Gastroesophageal sphincter (tissue), 4 donors: Measurements from ENCODE around the gene DAPK2. TPM values are rescaled to one million over a fixed set of nuclear protein-coding genes. Genes with fewer than 3 reads are reported as not detected.

Source experiments
- ATAC-seq: fragments of 150-250 bp; one replicate; pipeline ENCODE4 v1.9.1; 2016; ENCODE audit warnings: mild to moderate bottlenecking, moderate library complexity
- H3K27ac ChIP-seq, 4 donors: fragments of 200-600 bp; sonication (generic) in 3 of 4; 1 replicate in 3 of 4; 2 replicates in 1 of 4; pipeline ENCODE4 v1.5.1; 2016 to 2019
- H3K27me3 ChIP-seq: fragments of 200-600 bp; sonication (generic); one replicate; pipeline ENCODE4 v1.5.1; 2019
- H3K36me3 ChIP-seq, 2 donors: fragments of 200-600 bp; sonication (generic); one replicate each; pipeline ENCODE4 v1.5.1; 2019; ENCODE audit warnings: control low read depth in 1 of 2
- H3K4me1 ChIP-seq, 3 donors: fragments of 200-600 bp; sonication (generic); 1 replicate in 2 of 3; 2 replicates in 1 of 3; pipeline ENCODE4 v1.5.1; 2016 to 2019; ENCODE audit warnings: control low read depth in 2 of 3
- H3K4me3 ChIP-seq, 2 donors: fragments of 200-600 bp; sonication (generic); one replicate each; pipeline ENCODE4 v1.5.1; 2019; ENCODE audit warnings: mild to moderate bottlenecking in 1 of 2, moderate library complexity in 1 of 2
- H3K9me3 ChIP-seq, 3 donors: fragments of 200-600 bp; sonication (generic); one replicate each; pipeline ENCODE4 v1.5.1; 2017 to 2019; ENCODE audit warnings: control low read depth in 2 of 3
- CTCF ChIP-seq, 4 experiments: fragments of 200-600 bp in 2 of 4; fragments of 450-650 bp in 2 of 4; sonication (generic) in 1 of 4; IDR thresholded peaks; one replicate each; pipeline ENCODE4 v1.5.1; 2017 to 2019; ENCODE audit warnings: antibody characterized with exemption in 4 of 4, mild to moderate bottlenecking in 2 of 4, moderate library complexity in 2 of 4
- EP300 ChIP-seq: sonication (generic); formaldehyde crosslinking; IDR thresholded peaks from one replicate; pipeline ENCODE4 v1.6.1; 2017; ENCODE audit warnings: antibody characterized with exemption, mild to moderate bottlenecking
- POLR2A ChIP-seq, 2 donors: fragments of 450-650 bp; IDR thresholded peaks; one replicate each; pipeline ENCODE4 v1.6.1; 2017; ENCODE audit warnings: antibody characterized with exemption in 2 of 2, mild to moderate bottlenecking in 2 of 2, moderate library complexity in 1 of 2
- POLR2AphosphoS5 ChIP-seq: sonication (generic); formaldehyde crosslinking; IDR thresholded peaks from one replicate; pipeline ENCODE4 v1.6.1; 2017; ENCODE audit warnings: antibody characterized with exemption
- whole genome bisulfite sequencing, 2 donors: methylation state at CpG; one replicate each; pipeline ENCODE4 v1.1.5; 2018; ENCODE audit warnings: low coverage in 1 of 2; 5-methylcytosine and 5-hydroxymethylcytosine counted together
- total RNA-seq, 4 donors: library from RNA; depleted of rRNA; stranded (reverse); fragments of >200 nt; gene quantifications; one replicate each; pipeline ENCODE4 v1.1.0, GENCODE V29; 2016

The DAPK2 gene
- total RNA-seq, 4 donors from 2014 or later, result 2.0 to 9.5 (median 6.4) TPM

- H3K4me3 ChIP-seq, result no peak overlapping the region
- no peak overlapping the region for H3K27ac ChIP-seq
- WGBS, 2 donors, result 49 to 61% methylated on average over 4 of the region's 4 CpGs
- H3K9me3 ChIP-seq, result no peaks in the 10 kb centered on the region
- H3K4me1 ChIP-seq, result no peaks in the 10 kb centered on the region
- H3K36me3 ChIP-seq, result no peaks in the 10 kb centered on the region
- ATAC-seq, result no peak
- H3K27me3 ChIP-seq, result no peaks in the 10 kb centered on the region
- no peak for TF ChIP-seq POLR2AphosphoS5
These were observed 11.8 kb downstream of the DAPK2 start for GRCh38 chr15:64034519-64034918.

DNA sequence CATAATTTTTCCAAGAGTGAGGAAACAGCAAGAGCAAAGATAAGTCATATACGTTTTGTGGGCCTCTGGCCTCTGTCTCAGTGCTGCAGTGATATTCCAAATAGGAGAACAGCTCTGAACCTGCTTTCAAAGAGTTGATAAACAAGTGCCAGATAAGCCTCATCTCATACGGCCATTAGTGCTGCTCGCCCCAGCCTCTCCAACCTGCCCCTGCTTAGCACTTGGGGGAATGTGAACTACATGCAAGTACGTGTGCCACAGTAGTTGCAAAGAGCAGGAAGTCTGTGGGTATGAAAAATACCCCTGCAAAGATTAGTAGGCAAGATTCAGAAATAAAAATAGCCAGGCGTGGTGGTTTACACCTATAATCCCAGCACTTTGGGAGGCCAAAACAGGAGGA, 14.0 kb downstream of the DAPK2 start:
- Histone ChIP-seq H3K36me3 (no peaks in the 10 kb centered on the region), H3K9me3 (no peaks in the 10 kb centered on the region), H3K27ac (no peak overlapping the region), H3K27me3 (no peaks in the 10 kb centered on the region), H3K4me1 (no peaks in the 10 kb centered on the region), H3K4me3 (no peak overlapping the region)
- ATAC-seq, result no peak
- TF ChIP-seq EP300 (no peak), POLR2AphosphoS5 (no peak), CTCF (IDR thresholded peaks at IDR 0.05) (no peak)
- WGBS, 2 donors, result 67 to 92% methylated on average over 3 to 5 of the region's 5 CpGs

- 85 to 96% methylated on average over 4 of the region's 4 CpGs for WGBS, 2 donors
- no peak overlapping the region for H3K27ac ChIP-seq
- H3K4me1 ChIP-seq, result no peaks in the 10 kb centered on the region
- H3K4me3 ChIP-seq, result no peak overlapping the region
- no peak for ATAC-seq
- no peaks in the 10 kb centered on the region for H3K36me3 ChIP-seq
- H3K9me3 ChIP-seq, result no peaks in the 10 kb centered on the region
- no peak for TF ChIP-seq CTCF (IDR thresholded peaks at IDR 0.05)
- TF ChIP-seq POLR2A (IDR thresholded peaks at IDR 0.05), result no peak
- no peak for TF ChIP-seq EP300
- TF ChIP-seq POLR2AphosphoS5, result no peak
- H3K27me3 ChIP-seq, result no peaks in the 10 kb centered on the region
These were observed 16.2 kb downstream of the DAPK2 start for GRCh38 chr15:64030123-64030522.

DNA sequence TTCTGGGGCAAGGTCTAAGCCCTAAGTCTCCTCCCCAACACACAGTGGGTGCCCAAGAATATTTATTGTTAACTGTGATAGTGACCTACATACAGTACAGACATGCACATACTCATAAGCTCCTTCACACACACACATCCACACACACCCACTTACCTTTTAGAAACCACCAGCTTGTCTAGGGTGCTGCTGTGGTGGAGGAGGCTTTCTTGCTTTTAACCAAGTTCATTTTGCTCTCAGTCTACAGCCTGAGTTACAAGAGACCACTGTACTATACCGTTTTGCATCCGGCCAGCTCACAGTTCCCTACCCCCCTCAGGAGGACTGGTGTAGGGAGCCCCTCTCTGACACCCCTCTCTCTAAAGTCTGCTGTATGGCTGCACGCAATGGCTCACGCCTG, 16.7 kb downstream of the DAPK2 start:
- no peaks in the 10 kb centered on the region for H3K27me3 ChIP-seq
- H3K36me3 ChIP-seq, result no peaks in the 10 kb centered on the region
- ATAC-seq, result no peak
- no peak for TF ChIP-seq CTCF (IDR thresholded peaks at IDR 0.05)
- TF ChIP-seq POLR2A (IDR thresholded peaks at IDR 0.05), result no peak
- TF ChIP-seq POLR2AphosphoS5, result no peak
- 71 to 92% methylated on average over 1 to 2 of the region's 4 CpGs for WGBS, 2 donors
- H3K27ac ChIP-seq, result no peak overlapping the region
- no peak overlapping the region for H3K4me3 ChIP-seq
- H3K4me1 ChIP-seq, result no peaks in the 10 kb centered on the region
- H3K9me3 ChIP-seq, result no peaks in the 10 kb centered on the region

- H3K4me3 ChIP-seq, result no peak overlapping the region
- H3K9me3 ChIP-seq, result no peaks in the 10 kb centered on the region
- H3K4me1 ChIP-seq, result no peaks in the 10 kb centered on the region
- TF ChIP-seq POLR2A (IDR thresholded peaks at IDR 0.05), result no peak
- TF ChIP-seq EP300, result no peak
- no peak for TF ChIP-seq CTCF (IDR thresholded peaks at IDR 0.05)
- no peak for TF ChIP-seq POLR2AphosphoS5
- H3K27me3 ChIP-seq, result no peaks in the 10 kb centered on the region
- ATAC-seq, result no peak
- H3K36me3 ChIP-seq, result no peaks in the 10 kb centered on the region
- H3K27ac ChIP-seq, result no peak overlapping the region
- 67 to 94% methylated on average over 2 to 7 of the region's 8 CpGs for WGBS, 2 donors
These were observed 17.2 kb downstream of the DAPK2 start for GRCh38 chr15:64029110-64029509.

DNA sequence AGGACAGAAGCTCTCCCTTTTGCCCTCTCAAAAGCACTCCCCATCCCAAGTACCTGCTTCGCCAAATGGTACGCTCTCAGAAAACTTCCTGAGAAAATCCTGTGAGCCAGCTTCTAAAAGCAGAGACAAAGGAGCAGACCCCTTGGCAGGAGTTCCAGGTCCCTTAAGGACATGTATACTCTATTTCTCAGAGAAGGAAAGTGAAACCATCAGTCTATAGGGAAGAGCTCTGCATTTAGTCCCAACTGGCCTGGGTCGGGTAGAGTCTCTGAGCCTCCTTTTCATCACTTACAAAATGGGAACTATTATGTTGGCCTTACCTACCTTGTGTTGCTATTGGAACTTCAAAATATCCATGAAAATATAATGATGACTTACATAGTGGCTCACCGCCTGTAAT, 19.7 kb downstream of the DAPK2 start:
- Histone ChIP-seq H3K4me3 (no peak overlapping the region), H3K9me3 (no peaks in the 10 kb centered on the region), H3K36me3 (no peaks in the 10 kb centered on the region), H3K27me3 (no peaks in the 10 kb centered on the region), H3K27ac (no peak overlapping the region), H3K4me1 (peaks cover 0 to 3% (median 0%) of the 10 kb centered on the region in 3 donors)
- no peak for ATAC-seq
- 86% methylated on average over 1 to 2 of the region's 4 CpGs for WGBS, 2 donors
- no peak for TF ChIP-seq CTCF (IDR thresholded peaks at IDR 0.05)
- no peak for TF ChIP-seq POLR2A (IDR thresholded peaks at IDR 0.05)
- no peak for TF ChIP-seq EP300
- TF ChIP-seq POLR2AphosphoS5, result no peak
